B cell (primary cell): Measurements from ENCODE around the gene GUCY1B1.
A peak's percentile ranks its signal among the peaks of the same experiment; 100 is the strongest.

ENCODE experiments used
- EZH2 ChIP-seq: IDR thresholded peaks from 2 replicates; pipeline ENCODE4 v1.6.1; 2012; ENCODE audit warnings: borderline replicate concordance, low read depth, mild to moderate bottlenecking, moderate library complexity, low read length; ENCODE audit not compliant: insufficient read depth, poor library complexity, severe bottlenecking
- TF ChIP-seq, protein P1 (sequence below): fragments of 200-600 bp; IDR thresholded peaks from one replicate; pipeline ENCODE4 v1.8.0; 2022; ENCODE audit warnings: antibody characterized with exemption, mild to moderate bottlenecking

DNA sequence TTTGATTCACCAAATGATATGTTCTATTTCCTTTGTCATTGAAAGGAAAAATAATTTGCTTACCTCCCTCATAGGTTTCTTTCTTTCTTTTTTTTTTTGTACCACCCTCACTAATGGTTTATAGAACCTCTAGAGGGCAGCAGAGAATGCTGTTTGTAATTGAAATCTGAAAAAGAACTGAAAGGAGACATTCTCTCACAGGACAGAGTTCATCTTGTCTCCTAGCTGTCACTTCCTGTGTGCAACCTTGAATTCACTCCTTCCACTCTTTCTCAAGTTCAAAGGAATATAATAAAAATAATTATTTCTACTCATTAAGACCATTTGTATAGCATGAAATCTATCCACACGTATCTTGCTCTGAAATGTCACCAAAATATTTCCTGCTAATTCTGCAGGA is 51.0 kb downstream of the GUCY1B1 start:
- TF ChIP-seq, protein P1, sequence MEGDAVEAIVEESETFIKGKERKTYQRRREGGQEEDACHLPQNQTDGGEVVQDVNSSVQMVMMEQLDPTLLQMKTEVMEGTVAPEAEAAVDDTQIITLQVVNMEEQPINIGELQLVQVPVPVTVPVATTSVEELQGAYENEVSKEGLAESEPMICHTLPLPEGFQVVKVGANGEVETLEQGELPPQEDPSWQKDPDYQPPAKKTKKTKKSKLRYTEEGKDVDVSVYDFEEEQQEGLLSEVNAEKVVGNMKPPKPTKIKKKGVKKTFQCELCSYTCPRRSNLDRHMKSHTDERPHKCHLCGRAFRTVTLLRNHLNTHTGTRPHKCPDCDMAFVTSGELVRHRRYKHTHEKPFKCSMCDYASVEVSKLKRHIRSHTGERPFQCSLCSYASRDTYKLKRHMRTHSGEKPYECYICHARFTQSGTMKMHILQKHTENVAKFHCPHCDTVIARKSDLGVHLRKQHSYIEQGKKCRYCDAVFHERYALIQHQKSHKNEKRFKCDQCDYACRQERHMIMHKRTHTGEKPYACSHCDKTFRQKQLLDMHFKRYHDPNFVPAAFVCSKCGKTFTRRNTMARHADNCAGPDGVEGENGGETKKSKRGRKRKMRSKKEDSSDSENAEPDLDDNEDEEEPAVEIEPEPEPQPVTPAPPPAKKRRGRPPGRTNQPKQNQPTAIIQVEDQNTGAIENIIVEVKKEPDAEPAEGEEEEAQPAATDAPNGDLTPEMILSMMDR = peak; percentile 77
- TF ChIP-seq EZH2 = no peak
